ENCODE results near the gene TMEM164. TPM values are rescaled to one million over a fixed set of nuclear protein-coding genes. Genes with fewer than 3 reads are reported as not detected.

The TMEM164 gene
- total RNA-seq, 2 experiments from 2014 or later = 10.9 to 11.5 TPM

DNA sequence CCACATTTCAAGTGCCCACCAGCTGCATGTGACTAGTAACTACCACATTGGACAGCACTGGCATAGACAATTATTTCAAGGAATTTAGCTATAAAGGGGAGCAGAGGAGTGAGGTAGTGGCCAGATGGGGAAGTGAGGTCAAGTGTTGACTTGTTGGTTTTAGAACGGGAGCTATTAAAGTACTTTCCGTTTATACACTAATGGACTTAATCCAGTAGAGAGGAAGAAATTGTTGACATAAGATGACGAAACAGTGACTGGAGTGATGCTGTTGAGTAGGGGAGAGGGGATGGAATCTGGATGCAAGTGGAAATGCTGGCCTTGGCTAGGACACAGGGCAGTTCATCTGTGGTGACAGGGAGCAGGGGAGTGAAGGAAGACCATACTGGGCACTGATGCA is 160.6 kb downstream of the TMEM164 start:
- H3K4me1 Mint-ChIP-seq (ENCODE audit: low read depth) = peaks cover 10% of the 10 kb centered on the region
- TF ChIP-seq, protein P1, sequence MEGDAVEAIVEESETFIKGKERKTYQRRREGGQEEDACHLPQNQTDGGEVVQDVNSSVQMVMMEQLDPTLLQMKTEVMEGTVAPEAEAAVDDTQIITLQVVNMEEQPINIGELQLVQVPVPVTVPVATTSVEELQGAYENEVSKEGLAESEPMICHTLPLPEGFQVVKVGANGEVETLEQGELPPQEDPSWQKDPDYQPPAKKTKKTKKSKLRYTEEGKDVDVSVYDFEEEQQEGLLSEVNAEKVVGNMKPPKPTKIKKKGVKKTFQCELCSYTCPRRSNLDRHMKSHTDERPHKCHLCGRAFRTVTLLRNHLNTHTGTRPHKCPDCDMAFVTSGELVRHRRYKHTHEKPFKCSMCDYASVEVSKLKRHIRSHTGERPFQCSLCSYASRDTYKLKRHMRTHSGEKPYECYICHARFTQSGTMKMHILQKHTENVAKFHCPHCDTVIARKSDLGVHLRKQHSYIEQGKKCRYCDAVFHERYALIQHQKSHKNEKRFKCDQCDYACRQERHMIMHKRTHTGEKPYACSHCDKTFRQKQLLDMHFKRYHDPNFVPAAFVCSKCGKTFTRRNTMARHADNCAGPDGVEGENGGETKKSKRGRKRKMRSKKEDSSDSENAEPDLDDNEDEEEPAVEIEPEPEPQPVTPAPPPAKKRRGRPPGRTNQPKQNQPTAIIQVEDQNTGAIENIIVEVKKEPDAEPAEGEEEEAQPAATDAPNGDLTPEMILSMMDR (IDR thresholded peaks at IDR 0.05) = no peak
- H3K36me3 Mint-ChIP-seq (ENCODE audit: low read depth) = no peaks in the 10 kb centered on the region
- intact Hi-C loops (cut with micrococcal nuclease) = loop anchor here (10.0 kb wide), 1 partner anchor 151 kb away; the partner anchor contains the start of gene AMMECR1
- POLR2A ChIA-PET = interaction anchor here (1.0 kb wide), 1 partner anchor 154 kb away, joined by 3 read pairs; the partner anchor contains the start of gene AMMECR1
- no peak overlapping the region for H3K27ac Mint-ChIP-seq
- no peaks in the 10 kb centered on the region for H3K9me3 Mint-ChIP-seq
- CTCF ChIA-PET = interaction anchor here (22.9 kb wide), 1 partner anchor 248 kb away, joined by 449 read pairs; no protein-coding TSS in a partner anchor
- no peaks in the 10 kb centered on the region for H3K27me3 Mint-ChIP-seq
- ATAC-seq (no peak), DNase-seq (no peak)
- H3K4me3 Mint-ChIP-seq = no peak overlapping the region

DNA sequence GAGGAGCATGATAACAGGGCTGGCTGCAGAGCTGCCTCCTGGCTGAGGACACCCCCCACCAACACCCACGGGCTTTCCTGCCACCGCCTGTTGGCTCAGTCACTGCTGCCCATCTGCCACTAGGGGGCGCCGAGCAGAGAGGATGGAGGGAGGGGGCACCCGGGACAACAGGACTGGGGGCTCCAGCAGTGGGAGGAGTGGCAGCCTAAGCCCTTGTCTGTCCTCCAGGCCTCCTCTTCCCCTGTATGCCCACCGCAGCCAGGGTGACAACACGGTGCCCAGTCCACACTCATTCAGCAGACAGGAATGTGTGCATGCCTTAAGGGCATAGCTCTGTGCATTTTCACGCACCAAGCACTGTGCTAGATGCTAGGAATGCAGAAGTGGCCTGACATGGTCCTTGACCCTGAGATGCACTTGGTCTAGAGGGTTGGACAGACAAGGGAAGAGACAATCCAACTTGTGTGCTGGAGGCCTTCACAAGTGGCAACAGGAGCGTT is 165.1 kb downstream of the TMEM164 start:
- TF ChIP-seq, protein P1 (IDR thresholded peaks at IDR 0.05) = peak; percentile 49
- ATAC-seq = peak; percentile 72
- H3K36me3 Mint-ChIP-seq (ENCODE audit: low read depth) = no peaks in the 10 kb centered on the region
- intact Hi-C loops (cut with micrococcal nuclease) = loop anchor here (10.0 kb wide), 1 partner anchor 147 kb away; the partner anchor contains the start of gene AMMECR1
- no peaks in the 10 kb centered on the region for H3K27me3 Mint-ChIP-seq
- H3K4me3 Mint-ChIP-seq = no peak overlapping the region
- H3K9me3 Mint-ChIP-seq = no peaks in the 10 kb centered on the region
- H3K27ac Mint-ChIP-seq = no peak overlapping the region
- peak; percentile 58 for DNase-seq
- ChIA-PET CTCF (interaction anchor here (0.7 to 22.9 kb wide), 10 partner anchors 9 to 243 kb away, joined by 3 to 449 read pairs (median 4); no protein-coding TSS in a partner anchor), POLR2A (no interaction called here)
- H3K4me1 Mint-ChIP-seq (ENCODE audit: low read depth) = no peaks in the 10 kb centered on the region

DNA sequence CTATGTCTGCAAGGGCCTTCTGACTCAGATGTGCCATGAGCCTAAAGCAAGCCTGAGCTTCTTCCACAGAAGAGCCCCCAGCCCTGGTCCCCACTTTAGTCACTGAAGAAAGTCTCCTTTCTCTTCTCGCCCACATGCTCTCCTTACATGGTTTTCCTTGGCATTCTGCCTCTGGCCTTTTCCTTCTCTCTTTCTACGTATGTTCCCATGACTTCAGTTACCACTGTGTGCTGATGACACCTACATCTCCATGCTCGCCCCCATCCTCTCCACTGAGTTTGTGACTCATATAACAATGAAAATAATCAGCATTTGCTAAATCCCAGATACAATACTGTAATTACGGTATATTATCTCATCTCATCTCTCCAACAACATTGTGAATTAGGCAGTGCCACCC is 165.7 kb downstream of the TMEM164 start:
- ATAC-seq = no peak
- intact Hi-C loops (cut with micrococcal nuclease) = loop anchor here (10.0 kb wide), 1 partner anchor 146 kb away; the partner anchor contains the start of gene AMMECR1
- TF ChIP-seq, protein P1 (IDR thresholded peaks at IDR 0.05) = no peak
- Mint-ChIP-seq H3K4me3 (no peak overlapping the region), H3K36me3 (ENCODE audit: low read depth) (no peaks in the 10 kb centered on the region), H3K27me3 (no peaks in the 10 kb centered on the region), H3K9me3 (no peaks in the 10 kb centered on the region), H3K4me1 (ENCODE audit: low read depth) (no peaks in the 10 kb centered on the region), H3K27ac (no peak overlapping the region)
- no peak for DNase-seq
- ChIA-PET CTCF (interaction anchor here (0.7 to 22.9 kb wide), 9 partner anchors 8 to 243 kb away, joined by 3 to 449 read pairs (median 4); no protein-coding TSS in a partner anchor), POLR2A (no interaction called here)

DNA sequence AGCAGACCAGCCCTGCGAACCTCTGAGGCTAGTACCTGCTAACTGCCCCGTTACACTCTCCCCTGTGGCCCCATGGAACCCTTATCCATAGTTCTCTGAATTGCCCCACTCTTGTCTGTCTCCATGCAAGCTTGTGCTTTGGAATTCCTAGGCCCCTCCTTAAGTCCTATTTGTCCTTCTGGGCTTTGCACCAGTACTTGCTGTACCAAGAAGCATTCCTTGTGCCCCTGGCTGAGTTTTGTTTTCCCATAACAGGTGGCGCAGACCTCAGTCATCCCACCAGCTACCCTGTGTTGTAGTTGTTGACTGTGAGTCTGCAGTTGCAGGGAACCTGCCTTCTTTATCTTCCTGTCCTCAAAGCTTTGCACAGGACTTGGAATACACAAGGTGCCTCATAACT is 167.1 kb downstream of the TMEM164 start:
- ATAC-seq (no peak), DNase-seq (no peak)
- TF ChIP-seq, protein P1 (IDR thresholded peaks at IDR 0.05) = no peak
- intact Hi-C loops (cut with micrococcal nuclease) = no loop called here
- no peak overlapping the region for H3K27ac Mint-ChIP-seq
- POLR2A ChIA-PET = no interaction called here
- no peak overlapping the region for H3K4me3 Mint-ChIP-seq
- H3K27me3 Mint-ChIP-seq = no peaks in the 10 kb centered on the region
- no peaks in the 10 kb centered on the region for H3K36me3 Mint-ChIP-seq (ENCODE audit: low read depth)
- CTCF ChIA-PET = interaction anchor here (0.5 to 22.9 kb wide), 2 partner anchors 241 to 864 kb away, joined by 4 to 449 read pairs; no protein-coding TSS in a partner anchor
- no peaks in the 10 kb centered on the region for H3K9me3 Mint-ChIP-seq
- H3K4me1 Mint-ChIP-seq (ENCODE audit: low read depth) = no peaks in the 10 kb centered on the region

DNA sequence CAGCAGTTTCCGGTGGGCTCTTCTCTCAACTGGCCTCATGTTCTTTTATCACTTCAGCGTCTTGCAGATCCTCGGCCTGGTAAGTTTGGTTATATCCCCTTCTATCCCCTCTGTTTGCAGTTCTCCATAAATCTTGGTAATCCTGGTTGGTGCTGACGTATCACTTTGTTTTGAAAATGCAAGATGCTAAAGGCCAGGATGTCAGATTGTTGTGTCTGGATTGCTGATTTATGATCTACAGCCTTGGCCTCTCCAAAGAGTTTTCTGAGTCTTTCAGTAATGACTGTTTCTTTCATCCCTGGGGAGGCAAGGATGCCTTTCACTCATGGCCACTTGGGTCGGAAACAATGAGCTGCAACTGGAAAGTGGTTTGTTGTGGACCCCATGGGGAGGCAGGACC is 168.5 kb downstream of the TMEM164 start:
- no peaks in the 10 kb centered on the region for H3K27me3 Mint-ChIP-seq
- no peaks in the 10 kb centered on the region for H3K4me1 Mint-ChIP-seq (ENCODE audit: low read depth)
- ChIA-PET CTCF (interaction anchor here (22.9 kb wide), 1 partner anchor 240 kb away, joined by 449 read pairs; no protein-coding TSS in a partner anchor), POLR2A (no interaction called here)
- intact Hi-C loops (cut with micrococcal nuclease) = no loop called here
- no peaks in the 10 kb centered on the region for H3K36me3 Mint-ChIP-seq (ENCODE audit: low read depth)
- no peak overlapping the region for H3K4me3 Mint-ChIP-seq
- DNase-seq (no peak), ATAC-seq (no peak)
- no peaks in the 10 kb centered on the region for H3K9me3 Mint-ChIP-seq
- TF ChIP-seq, protein P1 (IDR thresholded peaks at IDR 0.05) = no peak
- no peak overlapping the region for H3K27ac Mint-ChIP-seq

Data from activated CD8-positive, alpha-beta T cell treated with anti-CD3 and anti-CD28 coated beads for 36 hours (primary cell).